HK-2 (cell line): ENCODE measurements around the gene SHC4.

Experiments used
- DNase-seq: peaks from one replicate; pipeline ENCODE4 v3.0.0-alpha.2; 2018; ENCODE audit not compliant: unreplicated experiment

The SHC4 gene

GRCh38 chr15:48967336-48967735 lies 3.6 kb upstream of the SHC4 start:
- no peak for DNase-seq

- DNase-seq = no peak
Measured at GRCh38 chr15:48966595-48967301, 3.0 kb upstream of the SHC4 start.

DNA sequence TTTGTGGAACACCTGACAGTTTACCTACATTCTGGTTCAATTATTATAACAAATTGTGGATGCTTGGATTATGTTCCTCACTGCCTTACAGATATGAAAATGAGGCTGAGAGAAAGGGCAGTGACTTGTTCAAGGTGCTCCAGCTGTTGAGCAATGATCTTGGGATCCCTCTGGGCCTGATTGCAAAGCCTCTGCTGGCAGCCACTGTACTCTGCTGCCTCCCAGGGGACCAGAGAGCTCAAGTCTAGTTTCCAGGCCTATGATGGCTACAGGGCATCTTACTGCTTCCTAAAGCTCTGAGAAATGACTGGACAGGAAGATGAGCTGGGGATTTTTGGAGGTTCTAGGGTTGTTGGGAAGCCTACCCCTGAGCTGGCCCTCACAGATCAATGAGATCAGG lies 2.3 kb upstream of the SHC4 start:
- no peak for DNase-seq

- DNase-seq = no peak
Measured at GRCh38 chr15:48964898-48965297, 1.2 kb upstream of the SHC4 start.

- DNase-seq = peak; percentile 20
Measured at GRCh38 chr15:48962662-48963523, 826 bp downstream of the SHC4 start.

DNA sequence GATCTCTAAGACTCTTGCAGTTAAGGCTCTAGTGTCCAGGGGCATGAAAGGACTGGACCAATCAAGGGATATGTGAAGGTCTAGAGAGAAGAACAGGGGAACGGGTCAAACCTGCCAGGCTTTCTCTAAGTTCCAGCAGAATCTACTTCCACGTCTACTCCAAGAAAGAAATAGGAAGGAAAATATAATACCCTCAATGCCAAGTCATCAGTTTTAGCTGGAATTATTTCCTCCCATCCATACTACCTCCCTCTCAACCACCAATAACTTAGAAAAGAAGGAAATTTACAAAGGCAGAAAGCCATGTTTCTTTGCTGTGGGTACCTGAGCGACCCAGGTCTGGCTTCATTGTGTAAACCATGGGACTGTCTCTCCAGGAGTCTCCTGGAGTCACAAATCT lies 7.8 kb downstream of the SHC4 start:
- no peak for DNase-seq

DNA sequence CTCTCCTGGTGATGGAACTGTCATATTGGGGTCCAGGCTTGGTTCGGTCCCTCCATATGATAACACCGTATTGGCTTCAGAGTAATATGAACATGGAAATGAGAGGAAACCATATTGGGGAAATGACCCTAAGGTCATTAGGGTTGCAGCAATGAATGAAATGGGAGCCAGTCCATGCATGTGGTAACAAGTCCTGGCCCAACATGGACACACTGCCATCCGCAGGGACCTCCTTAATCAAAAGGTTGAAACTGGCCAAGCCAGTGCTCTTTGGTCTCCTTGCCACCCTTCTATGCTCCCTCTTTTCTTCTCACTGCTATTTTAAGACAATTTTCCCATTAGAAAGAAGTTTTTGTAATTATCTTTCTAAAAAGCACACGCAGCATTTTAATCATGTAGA lies 8.3 kb downstream of the SHC4 start:
- no peak for DNase-seq

DNA sequence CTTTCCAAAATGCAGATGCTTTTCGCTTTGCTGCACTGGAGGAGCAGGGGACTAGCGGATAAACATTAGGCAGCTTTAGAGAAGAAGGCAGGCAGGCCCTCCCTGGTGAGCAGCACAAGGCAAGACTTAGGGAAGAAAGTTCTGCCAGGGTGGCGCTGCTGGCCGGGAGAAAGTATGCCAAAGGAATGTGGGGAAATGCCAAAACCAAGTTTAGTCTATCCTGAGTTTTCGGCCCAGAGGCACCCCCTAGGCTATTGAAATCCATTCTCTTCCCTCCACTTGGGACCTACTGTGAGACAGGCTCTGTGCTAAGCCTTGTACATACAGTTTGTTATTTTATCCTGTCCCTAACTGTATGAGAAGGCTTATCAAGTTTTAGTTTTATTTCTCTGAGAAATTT lies 9.2 kb downstream of the SHC4 start:
- DNase-seq = no peak

GRCh38 chr15:48946840-48947187 lies 16.9 kb downstream of the SHC4 start:
- no peak for DNase-seq

GRCh38 chr15:48946074-48946839 lies 17.5 kb downstream of the SHC4 start:
- peak; percentile 44 for DNase-seq

- DNase-seq = no peak
Measured at GRCh38 chr15:48945386-48945785, 18.3 kb downstream of the SHC4 start.

- DNase-seq = no peak
Measured at GRCh38 chr15:48941904-48942303, 21.8 kb downstream of the SHC4 start.

- no peak for DNase-seq
Measured at GRCh38 chr15:48940508-48940907, 23.2 kb downstream of the SHC4 start.

GRCh38 chr15:48939648-48940047 lies 24.1 kb downstream of the SHC4 start:
- DNase-seq = peak; percentile 10

DNA sequence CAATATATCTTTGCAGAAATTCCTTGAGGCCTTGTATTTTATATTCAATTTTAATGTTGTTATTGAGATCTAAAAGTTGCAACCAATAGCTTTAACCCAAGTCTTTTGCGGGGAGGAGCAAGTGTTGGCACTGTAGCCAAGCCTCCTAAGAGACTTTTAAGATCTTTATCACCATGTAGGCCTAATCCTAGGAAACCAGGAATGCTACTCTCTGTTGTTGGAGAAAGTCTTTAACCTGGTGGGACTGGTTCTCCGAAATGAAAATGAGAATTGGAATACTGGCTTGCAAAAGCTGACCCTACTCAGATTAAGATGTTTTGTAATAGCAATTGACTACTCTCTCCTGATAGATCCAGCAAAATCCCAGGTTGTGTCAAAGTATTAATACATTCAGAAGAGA lies 25.8 kb downstream of the SHC4 start:
- DNase-seq = no peak

GRCh38 chr15:48936666-48937065 lies 27.1 kb downstream of the SHC4 start:
- no peak for DNase-seq

DNA sequence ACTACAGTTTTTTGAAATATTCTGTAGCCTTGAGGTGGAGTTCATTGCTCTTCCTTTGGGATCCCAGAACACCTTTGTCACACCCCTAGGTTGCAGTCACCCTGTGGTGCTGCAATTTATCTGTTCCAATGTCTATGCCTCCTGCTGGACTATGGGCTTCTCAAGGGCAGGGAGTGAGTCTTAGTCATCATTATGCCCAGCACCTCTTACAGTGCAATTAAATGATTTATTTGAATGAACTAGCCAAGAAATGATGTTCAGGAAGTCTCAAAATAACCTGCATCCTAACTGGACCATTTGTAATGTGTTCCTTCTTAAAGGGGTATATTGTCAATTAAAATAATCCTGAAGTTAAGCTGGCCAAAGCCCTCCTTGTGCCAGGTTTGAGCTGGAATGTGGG lies 28.5 kb downstream of the SHC4 start:
- no peak for DNase-seq

- no peak for DNase-seq
Measured at GRCh38 chr15:48930735-48931134, 33.0 kb downstream of the SHC4 start.

DNA sequence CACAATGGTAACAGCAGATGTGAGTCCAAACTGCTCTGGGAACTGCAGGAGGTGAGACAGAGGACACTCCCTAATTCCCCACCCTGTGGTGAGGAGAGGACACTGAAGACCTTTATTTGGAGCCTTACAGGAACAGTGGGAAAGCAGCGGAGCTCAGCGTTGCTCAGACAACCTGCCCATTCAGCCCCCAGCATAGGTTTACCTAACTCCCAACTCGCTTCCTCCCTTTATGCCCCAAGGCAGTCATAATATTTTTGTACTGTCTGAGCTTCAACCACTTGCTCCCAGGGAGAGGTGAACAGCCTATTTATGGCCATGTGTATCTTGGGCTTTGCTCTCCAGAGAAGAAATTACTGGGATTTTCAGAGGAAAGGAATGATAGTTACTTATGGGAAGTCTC lies 34.1 kb downstream of the SHC4 start:
- DNase-seq = no peak

- no peak for DNase-seq
Measured at GRCh38 chr15:48928877-48929538, 34.7 kb downstream of the SHC4 start.

GRCh38 chr15:48925714-48926223 lies 38.0 kb downstream of the SHC4 start:
- DNase-seq = peak; percentile 21
